ENCODE measurements around the gene MAP1LC3B2.
A peak's percentile ranks its signal among the peaks of the same experiment; 100 is the strongest.

MAP1LC3B2 gene

DNA sequence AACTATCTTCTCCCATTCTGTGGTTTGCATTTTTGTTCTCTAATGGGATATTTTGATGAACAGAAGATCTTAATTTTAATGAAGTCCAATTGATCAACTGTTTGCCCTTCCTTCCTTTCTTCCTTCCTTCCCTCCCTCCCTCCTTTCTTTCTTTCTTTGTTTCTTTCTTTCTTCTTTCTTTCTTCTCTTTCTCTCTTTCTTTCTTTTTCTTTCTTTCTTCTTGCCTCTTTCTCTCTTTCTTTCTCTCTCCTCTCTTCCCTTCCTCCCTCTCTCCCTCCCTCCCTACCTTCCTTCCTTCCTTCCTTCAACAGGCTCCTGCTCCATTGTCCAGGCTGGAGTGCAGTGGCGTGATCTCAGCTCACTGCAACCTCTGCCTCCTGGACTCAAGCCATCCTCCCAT, 18.9 kb downstream of the MAP1LC3B2 start:
- H3K4me3 ChIP-seq (ENCODE audit: low read depth, low read length), result no peak overlapping the region
- in situ Hi-C loops (cut with HindIII; ENCODE audit: low sequenced_read_pairs), result no loop called here
- no peak for DNase-seq (ENCODE audit: low read depth, low spot score)
- no peak for TF ChIP-seq CTCF (IDR thresholded peaks at IDR 0.05; ENCODE audit: low read depth, low read length)

- no peak for TF ChIP-seq CTCF (IDR thresholded peaks at IDR 0.05; ENCODE audit: low read depth, low read length)
- in situ Hi-C loops (cut with HindIII; ENCODE audit: low sequenced_read_pairs), result no loop called here
- no peak overlapping the region for H3K4me3 ChIP-seq (ENCODE audit: low read depth, low read length)
- peak; percentile 26 for DNase-seq (ENCODE audit: low read depth, low spot score)
Measured at GRCh38 chr12:116582610-116583009, 23.4 kb downstream of the MAP1LC3B2 start.

GRCh38 chr12:116583129-116583694, 24.0 kb downstream of the MAP1LC3B2 start:
- DNase-seq (ENCODE audit: low read depth, low spot score), result no peak
- in situ Hi-C loops (cut with HindIII; ENCODE audit: low sequenced_read_pairs), result no loop called here
- H3K4me3 ChIP-seq (ENCODE audit: low read depth, low read length), result no peak overlapping the region
- no peak for TF ChIP-seq CTCF (IDR thresholded peaks at IDR 0.05; ENCODE audit: low read depth, low read length)

- in situ Hi-C loops (cut with HindIII; ENCODE audit: low sequenced_read_pairs), result no loop called here
- no peak for DNase-seq (ENCODE audit: low read depth, low spot score)
- H3K4me3 ChIP-seq (ENCODE audit: low read depth, low read length), result no peak overlapping the region
- TF ChIP-seq CTCF (IDR thresholded peaks at IDR 0.05; ENCODE audit: low read depth, low read length), result no peak
Measured at GRCh38 chr12:116587270-116587669, 28.1 kb downstream of the MAP1LC3B2 start.

DNA sequence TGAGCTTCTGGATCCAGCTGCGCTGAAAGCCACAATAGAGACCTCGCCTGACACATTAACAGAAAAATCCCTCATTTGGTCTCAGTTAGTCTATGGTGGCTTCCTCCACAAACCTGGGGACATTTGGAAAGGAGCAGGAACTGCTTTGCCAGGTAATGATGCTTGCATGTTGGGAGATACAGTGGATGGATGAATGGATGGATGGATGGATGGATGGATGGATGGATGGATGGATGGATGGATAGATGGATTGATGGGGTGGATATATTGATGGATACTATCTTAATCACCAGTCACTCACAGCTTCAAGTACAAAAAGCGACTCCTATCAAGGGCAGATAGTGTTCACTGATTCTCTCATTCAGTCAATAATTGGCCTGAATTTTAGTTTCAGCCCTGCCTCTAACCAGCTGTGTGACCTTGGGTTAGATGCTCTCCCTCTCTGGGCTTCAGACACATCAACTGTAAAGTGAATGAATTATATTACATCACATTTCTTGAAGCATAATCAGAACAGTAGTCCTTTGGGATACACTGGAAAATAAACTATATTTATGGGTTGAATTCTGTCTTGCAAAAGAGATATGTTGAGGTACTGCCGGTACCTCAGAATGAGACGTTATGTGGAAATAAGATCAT, 29.3 kb downstream of the MAP1LC3B2 start:
- H3K4me3 ChIP-seq (ENCODE audit: low read depth, low read length), result no peak overlapping the region
- DNase-seq (ENCODE audit: low read depth, low spot score), result no peak
- TF ChIP-seq CTCF (IDR thresholded peaks at IDR 0.05; ENCODE audit: low read depth, low read length), result no peak
- in situ Hi-C loops (cut with HindIII; ENCODE audit: low sequenced_read_pairs), result no loop called here

DNA sequence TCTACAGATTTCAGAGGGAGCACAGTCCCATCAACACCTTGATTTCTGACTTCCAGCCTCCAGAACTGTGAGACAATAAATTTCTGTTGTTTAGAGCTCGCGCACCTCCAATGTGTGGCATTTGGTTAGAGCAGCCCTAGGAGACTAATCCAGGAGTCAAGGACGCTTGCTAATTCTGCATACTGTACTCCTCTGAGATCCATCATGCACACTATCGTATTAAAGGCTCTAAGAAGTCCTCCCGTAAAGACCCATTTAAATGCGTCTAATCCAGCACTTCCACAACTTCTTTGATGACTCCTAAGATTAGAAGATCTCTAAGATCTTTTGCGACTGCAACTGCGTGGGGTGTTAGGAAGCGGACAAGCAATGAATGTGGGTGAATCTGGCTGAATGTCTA, 30.4 kb downstream of the MAP1LC3B2 start:
- H3K4me3 ChIP-seq (ENCODE audit: low read depth, low read length), result no peak overlapping the region
- no peak for TF ChIP-seq CTCF (IDR thresholded peaks at IDR 0.05; ENCODE audit: low read depth, low read length)
- in situ Hi-C loops (cut with HindIII; ENCODE audit: low sequenced_read_pairs), result no loop called here
- DNase-seq (ENCODE audit: low read depth, low spot score), result no peak

Data from astrocyte of the spinal cord (primary cell).